Keratinocyte (primary cell): ENCODE measurements around the gene PRPSAP1. TPM values are rescaled to one million over a fixed set of nuclear protein-coding genes. Genes with fewer than 3 reads are reported as not detected.

Experiments used
- DNase-seq: peaks from one replicate; pipeline ENCODE4 v3.0.0-alpha.2; 2011; ENCODE audit warnings: low read depth, missing footprints, low spot score
- FAIRE-seq: peaks from 2 replicates; lab custom pipeline; 2011; peaks lifted over from hg19 to GRCh38; lab: Jason Lieb, UNC
- H2AFZ ChIP-seq: 2 replicates; pipeline ENCODE4 v1.6.0; 2012; ENCODE audit warnings: low read length, control low read depth, inconsistent platforms; ENCODE audit not compliant: control insufficient read depth
- H3K27ac ChIP-seq: 2 replicates; pipeline ENCODE4 v1.5.1; 2011; ENCODE audit warnings: low read length; ENCODE audit not compliant: control insufficient read depth, insufficient read depth
- H3K27me3 ChIP-seq: 3 replicates; pipeline ENCODE4 v1.6.0; 2011; ENCODE audit warnings: low read length; ENCODE audit not compliant: control insufficient read depth, insufficient read depth; ENCODE audit errors: extremely low read depth
- H3K36me3 ChIP-seq, 2 experiments: 2 replicates in 1 of 2; 3 replicates in 1 of 2; pipeline ENCODE4 v1.5.1; 2011; ENCODE audit warnings: low read length in 2 of 2, mild to moderate bottlenecking in 1 of 2; ENCODE audit not compliant: control insufficient read depth in 2 of 2, insufficient read depth in 2 of 2; ENCODE audit errors: extremely low read depth in 1 of 2
- H3K4me1 ChIP-seq: 3 replicates; pipeline ENCODE4 v1.5.1; 2011; ENCODE audit warnings: low read length; ENCODE audit not compliant: control insufficient read depth, insufficient read depth; ENCODE audit errors: extremely low read depth
- H3K4me2 ChIP-seq: 3 replicates; pipeline ENCODE4 v1.6.0; 2011; ENCODE audit warnings: low read depth, low read length; ENCODE audit not compliant: control insufficient read depth, insufficient read depth; ENCODE audit errors: extremely low read depth
- H3K4me3 ChIP-seq, 3 experiments: fragments of 200-600 bp in 1 of 3; sonication (generic) in 1 of 3; 2 replicates in 2 of 3; 3 replicates in 1 of 3; pipeline ENCODE4 v1.5.1; 2011 to 2016; ENCODE audit warnings: low read length in 3 of 3, mild to moderate bottlenecking in 3 of 3, control low read depth in 2 of 3, inconsistent platforms in 1 of 3, low read depth in 1 of 3, mixed read lengths in 1 of 3, mixed run types in 1 of 3, moderate library complexity in 1 of 3; ENCODE audit not compliant: control insufficient read depth in 2 of 3, insufficient read depth in 2 of 3; ENCODE audit errors: extremely low read depth in 1 of 3
- H3K79me2 ChIP-seq: 2 replicates; pipeline ENCODE4 v1.6.0; 2012; ENCODE audit warnings: low read length; ENCODE audit not compliant: control insufficient read depth, insufficient read depth
- H3K9ac ChIP-seq: 3 replicates; pipeline ENCODE4 v1.6.0; 2011; ENCODE audit warnings: low read length; ENCODE audit not compliant: control insufficient read depth, insufficient read depth; ENCODE audit errors: extremely low read depth
- H3K9me1 ChIP-seq: 3 replicates; pipeline ENCODE4 v1.6.0; 2011; ENCODE audit warnings: low read length; ENCODE audit not compliant: control insufficient read depth, insufficient read depth; ENCODE audit errors: extremely low read depth
- H3K9me3 ChIP-seq: 2 replicates; pipeline ENCODE4 v1.5.1; 2012; ENCODE audit warnings: low read depth, low read length; ENCODE audit not compliant: control insufficient read depth
- H4K20me1 ChIP-seq: 3 replicates; pipeline ENCODE4 v1.6.0; 2011; ENCODE audit warnings: low read length; ENCODE audit not compliant: control insufficient read depth, insufficient read depth; ENCODE audit errors: extremely low read depth
- EZH2 ChIP-seq: IDR thresholded peaks from one replicate; pipeline ENCODE4 v1.6.1; 2012; ENCODE audit warnings: inconsistent platforms, mild to moderate bottlenecking, low read length, moderate library complexity
- dilution Hi-C: fragments of 300-500 bp; cut with MboI; formaldehyde crosslinking; loops from one replicate; pipeline ENCODE4 v1.7.0; 2020; ENCODE audit warnings: low sequenced_read_pairs; ENCODE audit not compliant: extremely low pct_ligation_motif_present
- polyA plus RNA-seq, 5 experiments: library from polyadenylated mRNA; depleted of rRNA in 3 of 5; stranded (reverse) in 3 of 5; stranded (forward) in 1 of 5; unstranded in 1 of 5; fragments of >200 nt; gene quantifications; 1 replicate in 1 of 5; 2 replicates in 3 of 5; 3 replicates in 1 of 5; pipeline versions ENCODE4 v1.2.1 to v1.2.3, GENCODE V29; 2011 to 2012; ENCODE audit warnings: missing spikeins in 2 of 5, low read depth in 1 of 5, low replicate concordance in 1 of 5
- TF ChIP-seq, protein P1 (sequence below), 3 experiments: IDR thresholded peaks in 1 of 3; conservative IDR thresholded peaks in 1 of 3; optimal IDR thresholded peaks in 1 of 3; 2 replicates in 2 of 3; 3 replicates in 1 of 3; pipeline versions ENCODE3 to v1.5.1; 2011; ENCODE audit warnings: low read length in 3 of 3, mild to moderate bottlenecking in 3 of 3, moderate library complexity in 2 of 3, control low read depth in 1 of 3, inconsistent platforms in 1 of 3; ENCODE audit not compliant: insufficient read depth in 2 of 3; ENCODE audit errors: extremely low read depth in 1 of 3

Gene PRPSAP1
- polyA plus RNA-seq, 1 donor (not counting 4 experiments of a cell fraction or from before 2014, with no cell fraction given): 51.4 TPM

DNA sequence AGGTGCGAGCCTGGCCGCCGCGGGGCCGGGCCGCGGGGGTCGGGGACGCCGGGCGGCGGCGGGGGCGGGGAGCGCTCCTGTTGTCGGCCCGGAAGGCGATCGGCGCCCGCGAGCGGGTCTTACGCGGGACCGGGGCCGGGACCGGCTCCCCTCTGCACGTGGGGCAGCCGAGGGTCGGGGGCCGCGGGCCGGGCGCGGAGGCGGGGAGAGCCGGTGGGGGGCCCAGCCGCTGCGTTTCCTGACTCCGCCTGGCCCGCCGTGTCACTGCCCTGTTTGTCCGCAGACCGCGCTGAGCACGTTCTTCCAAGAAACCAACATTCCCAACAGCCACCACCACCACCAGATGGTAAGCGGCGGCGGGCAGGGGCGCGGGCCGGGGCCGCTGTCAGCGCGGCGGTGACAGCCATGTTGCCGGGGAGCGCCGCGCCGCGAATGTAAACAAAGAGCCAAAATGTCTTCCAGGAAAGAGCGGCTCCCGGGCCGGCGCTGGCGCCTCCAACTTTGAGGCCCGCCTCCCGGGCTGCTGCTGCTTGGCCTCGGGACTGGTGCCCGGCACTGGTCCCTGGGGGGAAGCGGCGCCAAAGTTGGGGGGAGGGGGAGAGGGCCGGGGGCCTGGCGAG lies 88.0 kb downstream of the PRPSAP1 start:
- DNase-seq: no peak
- H3K4me2 ChIP-seq: no peak overlapping the region

DNA sequence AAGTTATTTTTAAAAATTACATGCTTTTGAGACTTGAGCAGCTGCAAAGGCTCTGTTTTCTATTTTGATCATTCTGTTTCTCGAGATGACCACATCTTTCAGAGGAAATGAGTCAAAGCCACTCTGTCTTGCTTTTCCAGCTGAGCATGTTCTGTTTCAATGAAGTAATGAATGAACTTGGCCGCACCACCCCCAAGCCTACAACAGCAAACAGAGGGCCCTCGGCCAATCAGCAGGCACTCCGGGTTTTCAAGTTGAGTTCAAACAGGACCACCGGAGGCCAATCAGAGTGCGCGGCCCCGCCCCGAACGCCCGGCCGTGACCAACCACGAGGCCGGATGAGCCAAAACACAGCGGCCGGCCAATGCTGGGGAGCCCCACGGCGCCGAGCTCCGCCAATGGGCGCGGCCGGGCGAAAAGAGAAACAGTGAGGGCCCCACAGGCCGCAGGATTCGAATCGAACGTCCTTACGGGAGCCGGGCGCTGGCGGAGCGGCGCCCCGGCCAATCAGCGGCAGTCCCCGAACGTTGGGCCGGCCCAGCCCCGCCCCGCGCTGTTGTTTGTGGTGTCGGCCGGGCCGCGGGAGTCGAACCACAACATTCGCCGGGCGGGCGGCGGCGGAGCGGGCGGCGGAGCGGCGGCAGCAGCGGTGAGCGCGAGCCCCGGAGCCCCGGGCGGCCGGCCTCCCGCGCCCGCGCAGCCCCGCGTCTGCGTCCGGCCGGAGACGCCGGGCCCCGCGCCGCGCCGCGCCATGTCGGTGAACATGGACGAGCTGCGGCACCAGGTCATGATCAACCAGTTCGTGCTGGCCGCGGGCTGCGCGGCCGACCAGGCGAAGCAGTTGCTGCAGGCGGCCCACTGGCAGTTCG lies 88.7 kb downstream of the PRPSAP1 start, which contains the start of gene UBALD2:
Gene UBALD2 (plus strand): TSS at position 594 of the 869 bp plus-strand sequence. CDS start 158 bp downstream, at position 752.
- H2AFZ ChIP-seq: peak within 1 kb of the TSS; percentile 40
- H3K4me3 ChIP-seq: peak within 1 kb of the TSS; percentile 70 to 84 (median 78)
- H3K9me1 ChIP-seq: peaks cover 2% of the 10 kb centered on the region
- H3K4me1 ChIP-seq: peaks cover 58% of the 10 kb centered on the region
- FAIRE-seq (peak; percentile 43), DNase-seq (peak; percentile 99)
- peak within 1 kb of the TSS; percentile 89 for H3K4me2 ChIP-seq
- H3K9ac ChIP-seq: peak within 1 kb of the TSS; percentile 83
- no peaks in the 10 kb centered on the region for H3K27me3 ChIP-seq
- H3K79me2 ChIP-seq: peaks cover 22% of the 10 kb centered on the region
- peak within 1 kb of the TSS; percentile 90 for H3K27ac ChIP-seq
- H4K20me1 ChIP-seq: no peaks in the 10 kb centered on the region
- dilution Hi-C loops: no loop called here
- TF ChIP-seq, protein P1, sequence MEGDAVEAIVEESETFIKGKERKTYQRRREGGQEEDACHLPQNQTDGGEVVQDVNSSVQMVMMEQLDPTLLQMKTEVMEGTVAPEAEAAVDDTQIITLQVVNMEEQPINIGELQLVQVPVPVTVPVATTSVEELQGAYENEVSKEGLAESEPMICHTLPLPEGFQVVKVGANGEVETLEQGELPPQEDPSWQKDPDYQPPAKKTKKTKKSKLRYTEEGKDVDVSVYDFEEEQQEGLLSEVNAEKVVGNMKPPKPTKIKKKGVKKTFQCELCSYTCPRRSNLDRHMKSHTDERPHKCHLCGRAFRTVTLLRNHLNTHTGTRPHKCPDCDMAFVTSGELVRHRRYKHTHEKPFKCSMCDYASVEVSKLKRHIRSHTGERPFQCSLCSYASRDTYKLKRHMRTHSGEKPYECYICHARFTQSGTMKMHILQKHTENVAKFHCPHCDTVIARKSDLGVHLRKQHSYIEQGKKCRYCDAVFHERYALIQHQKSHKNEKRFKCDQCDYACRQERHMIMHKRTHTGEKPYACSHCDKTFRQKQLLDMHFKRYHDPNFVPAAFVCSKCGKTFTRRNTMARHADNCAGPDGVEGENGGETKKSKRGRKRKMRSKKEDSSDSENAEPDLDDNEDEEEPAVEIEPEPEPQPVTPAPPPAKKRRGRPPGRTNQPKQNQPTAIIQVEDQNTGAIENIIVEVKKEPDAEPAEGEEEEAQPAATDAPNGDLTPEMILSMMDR (optimal IDR thresholded peaks at IDR 0.05 in 1 of 3, IDR thresholded peaks at IDR 0.05 in 1 of 3, conservative IDR thresholded peaks at IDR 0.05 in 1 of 3; ENCODE audit: extremely low read depth in 1 of 3, insufficient read depth in 2 of 3, low read length in 3 of 3): no peak
- no peak for TF ChIP-seq EZH2
- peaks cover 4 to 11% of the 10 kb centered on the region in 2 experiments for H3K36me3 ChIP-seq
- no peaks in the 10 kb centered on the region for H3K9me3 ChIP-seq

More for the DNA sequence above, 88.0 kb downstream of the PRPSAP1 start:
- no peak for TF ChIP-seq EZH2
- TF ChIP-seq, protein P1 (optimal IDR thresholded peaks at IDR 0.05 in 1 of 3, IDR thresholded peaks at IDR 0.05 in 1 of 3, conservative IDR thresholded peaks at IDR 0.05 in 1 of 3; ENCODE audit: extremely low read depth in 1 of 3, insufficient read depth in 2 of 3, low read length in 3 of 3): no peak
- H3K9me3 ChIP-seq: no peaks in the 10 kb centered on the region
- no peaks in the 10 kb centered on the region for H4K20me1 ChIP-seq
- FAIRE-seq: no peak
- H3K4me3 ChIP-seq: peak overlapping the region; percentile 70 to 84 (median 78)
- H3K9ac ChIP-seq: peak overlapping the region; percentile 83
- H3K36me3 ChIP-seq: peaks cover 4 to 12% of the 10 kb centered on the region in 2 experiments
- H3K79me2 ChIP-seq: peaks cover 22% of the 10 kb centered on the region
- no peaks in the 10 kb centered on the region for H3K27me3 ChIP-seq
- H2AFZ ChIP-seq: peak overlapping the region; percentile 22
- peak overlapping the region; percentile 82 for H3K27ac ChIP-seq
- peaks cover 2% of the 10 kb centered on the region for H3K9me1 ChIP-seq
- H3K4me1 ChIP-seq: peaks cover 58% of the 10 kb centered on the region
- dilution Hi-C loops: no loop called here
